Ishikawa (cell line): ENCODE results near the gene CD226.

Experiments
- CEBPB ChIP-seq: IDR thresholded peaks from 2 replicates; pipeline ENCODE4 v1.6.1; 2012
- CREB1 ChIP-seq: IDR thresholded peaks from 2 replicates; pipeline ENCODE4 v1.6.1; 2012; ENCODE audit warnings: low read depth
- EGR1 ChIP-seq: IDR thresholded peaks from 2 replicates; pipeline ENCODE4 v1.6.1; 2012
- EP300 ChIP-seq: IDR thresholded peaks from 2 replicates; pipeline ENCODE4 v1.6.1; 2012; ENCODE audit warnings: borderline replicate concordance
- FOXM1 ChIP-seq: IDR thresholded peaks from 2 replicates; pipeline ENCODE4 v1.6.1; 2012; ENCODE audit warnings: low read depth, borderline replicate concordance
- MAX ChIP-seq: IDR thresholded peaks from 2 replicates; pipeline ENCODE4 v1.6.1; 2012
- NFIC ChIP-seq: IDR thresholded peaks from 2 replicates; pipeline ENCODE4 v1.6.1; 2012
- RAD21 ChIP-seq: IDR thresholded peaks from 2 replicates; pipeline ENCODE4 v1.6.1; 2012; ENCODE audit warnings: low read depth
- TAF1 ChIP-seq: IDR thresholded peaks from 2 replicates; pipeline ENCODE4 v1.6.1; 2012; ENCODE audit warnings: low read depth, mild to moderate bottlenecking
- TCF12 ChIP-seq: IDR thresholded peaks from 2 replicates; pipeline ENCODE4 v1.6.1; 2012; ENCODE audit warnings: low read depth
- TEAD4 ChIP-seq: IDR thresholded peaks from 2 replicates; pipeline ENCODE4 v1.6.1; 2012
- USF1 ChIP-seq: IDR thresholded peaks from 2 replicates; pipeline ENCODE4 v1.6.1; 2012
- YY1 ChIP-seq: IDR thresholded peaks from 2 replicates; pipeline ENCODE4 v1.6.1; 2012; ENCODE audit warnings: low read depth
- ZBTB7A ChIP-seq: IDR thresholded peaks from 2 replicates; pipeline ENCODE4 v1.6.1; 2012; ENCODE audit warnings: low read depth
- TF ChIP-seq, protein P1 (sequence below): IDR thresholded peaks from 2 replicates; pipeline ENCODE4 v1.6.1; 2012; ENCODE audit warnings: low read depth, mild to moderate bottlenecking

Gene CD226

DNA sequence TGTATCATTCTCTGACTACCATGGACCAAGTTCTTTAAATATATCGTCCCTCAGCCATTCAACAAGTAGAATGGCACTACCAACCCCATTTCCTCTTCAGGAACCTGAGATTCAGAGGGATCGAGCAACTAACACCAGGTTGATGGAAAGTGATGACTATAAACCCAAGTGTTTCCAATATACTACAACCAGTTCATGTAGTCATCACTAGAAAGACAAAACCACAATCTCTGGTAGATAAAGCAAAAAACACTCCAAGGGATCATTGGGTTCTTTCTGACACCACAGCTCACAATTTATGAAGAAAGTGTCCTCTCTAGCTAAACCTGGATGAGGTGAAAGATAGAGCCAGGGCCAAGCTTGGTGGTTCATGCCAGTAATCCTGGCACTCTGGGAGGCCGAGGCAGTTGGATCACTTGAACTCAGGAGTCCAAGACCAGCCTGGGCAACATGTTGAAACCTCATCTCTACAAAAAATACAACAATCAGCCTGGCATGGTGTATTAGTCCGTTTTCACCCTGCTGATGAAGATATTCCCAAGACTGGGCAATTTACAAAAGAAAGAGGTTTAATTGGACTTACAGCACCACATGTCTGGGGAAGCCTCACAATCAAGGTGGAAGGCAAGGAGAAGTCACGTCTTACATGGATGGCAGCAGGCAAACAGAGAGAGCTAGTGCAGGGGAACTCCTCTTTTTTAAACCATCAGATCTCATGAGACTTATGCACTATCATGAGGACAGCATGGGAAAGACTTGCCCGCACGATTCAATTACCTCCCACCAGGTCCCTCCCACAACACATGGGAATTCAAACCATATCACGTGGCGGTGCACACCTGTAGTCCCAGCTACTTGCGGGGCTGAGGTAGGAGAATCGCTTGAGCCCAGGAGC, 2.2 kb downstream of the CD226 start:
- TF ChIP-seq USF1 (no peak), TEAD4 (no peak), RAD21 (no peak), FOXM1 (no peak), TCF12 (no peak), NFIC (no peak), EGR1 (no peak), CEBPB (no peak), ZBTB7A (no peak), CREB1 (no peak), MAX (no peak), EP300 (no peak), YY1 (no peak), TAF1 (no peak)
- TF ChIP-seq, protein P1, sequence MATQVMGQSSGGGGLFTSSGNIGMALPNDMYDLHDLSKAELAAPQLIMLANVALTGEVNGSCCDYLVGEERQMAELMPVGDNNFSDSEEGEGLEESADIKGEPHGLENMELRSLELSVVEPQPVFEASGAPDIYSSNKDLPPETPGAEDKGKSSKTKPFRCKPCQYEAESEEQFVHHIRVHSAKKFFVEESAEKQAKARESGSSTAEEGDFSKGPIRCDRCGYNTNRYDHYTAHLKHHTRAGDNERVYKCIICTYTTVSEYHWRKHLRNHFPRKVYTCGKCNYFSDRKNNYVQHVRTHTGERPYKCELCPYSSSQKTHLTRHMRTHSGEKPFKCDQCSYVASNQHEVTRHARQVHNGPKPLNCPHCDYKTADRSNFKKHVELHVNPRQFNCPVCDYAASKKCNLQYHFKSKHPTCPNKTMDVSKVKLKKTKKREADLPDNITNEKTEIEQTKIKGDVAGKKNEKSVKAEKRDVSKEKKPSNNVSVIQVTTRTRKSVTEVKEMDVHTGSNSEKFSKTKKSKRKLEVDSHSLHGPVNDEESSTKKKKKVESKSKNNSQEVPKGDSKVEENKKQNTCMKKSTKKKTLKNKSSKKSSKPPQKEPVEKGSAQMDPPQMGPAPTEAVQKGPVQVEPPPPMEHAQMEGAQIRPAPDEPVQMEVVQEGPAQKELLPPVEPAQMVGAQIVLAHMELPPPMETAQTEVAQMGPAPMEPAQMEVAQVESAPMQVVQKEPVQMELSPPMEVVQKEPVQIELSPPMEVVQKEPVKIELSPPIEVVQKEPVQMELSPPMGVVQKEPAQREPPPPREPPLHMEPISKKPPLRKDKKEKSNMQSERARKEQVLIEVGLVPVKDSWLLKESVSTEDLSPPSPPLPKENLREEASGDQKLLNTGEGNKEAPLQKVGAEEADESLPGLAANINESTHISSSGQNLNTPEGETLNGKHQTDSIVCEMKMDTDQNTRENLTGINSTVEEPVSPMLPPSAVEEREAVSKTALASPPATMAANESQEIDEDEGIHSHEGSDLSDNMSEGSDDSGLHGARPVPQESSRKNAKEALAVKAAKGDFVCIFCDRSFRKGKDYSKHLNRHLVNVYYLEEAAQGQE, result no peak

- TF ChIP-seq TEAD4, result no peak
- no peak for TF ChIP-seq EGR1
- no peak for TF ChIP-seq TAF1
- no peak for TF ChIP-seq YY1
- no peak for TF ChIP-seq CREB1
- TF ChIP-seq TCF12, result no peak
- no peak for TF ChIP-seq EP300
- TF ChIP-seq, protein P1, result no peak
- TF ChIP-seq RAD21, result no peak
- TF ChIP-seq FOXM1, result no peak
- TF ChIP-seq NFIC, result no peak
- TF ChIP-seq MAX, result no peak
- no peak for TF ChIP-seq USF1
- TF ChIP-seq CEBPB, result no peak
- TF ChIP-seq ZBTB7A, result no peak
Measured at GRCh38 chr18:69944436-69944835, 3.2 kb downstream of the CD226 start.

- TF ChIP-seq MAX (no peak), ZBTB7A (no peak), USF1 (no peak), TAF1 (no peak), FOXM1 (no peak), RAD21 (no peak), YY1 (no peak), TEAD4 (no peak), CEBPB (no peak), EP300 (no peak), CREB1 (no peak)
Measured at GRCh38 chr18:69943021-69943420, 4.7 kb downstream of the CD226 start.

DNA sequence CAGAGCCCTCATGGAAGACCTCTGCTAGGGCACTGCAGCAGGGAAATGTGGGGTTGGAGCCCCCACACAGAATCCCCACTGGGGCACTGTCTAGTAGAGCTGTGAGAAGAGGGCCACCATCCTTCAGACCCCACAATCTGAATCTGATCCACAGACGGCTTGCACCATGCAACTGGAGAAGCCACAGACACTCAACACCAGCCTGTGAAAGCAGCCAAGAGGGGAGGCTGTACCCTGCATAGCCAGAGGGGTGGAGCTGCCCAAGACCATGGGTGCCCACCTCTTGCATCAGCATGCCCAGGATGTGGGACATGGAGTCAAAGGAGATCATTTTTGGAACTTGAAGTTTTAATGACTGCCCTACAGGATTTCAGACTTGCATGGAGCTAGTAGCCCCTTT, 6.5 kb downstream of the CD226 start:
- TF ChIP-seq CEBPB (no peak), RAD21 (no peak), EP300 (no peak), MAX (no peak), YY1 (no peak), EGR1 (no peak), NFIC (no peak), CREB1 (no peak)
- TF ChIP-seq, protein P1, result no peak
